ENCODE measurements around the gene GREM2.

GRCh38 chr1:240503558-240503957 is 108.4 kb downstream of the GREM2 start:
- TF ChIP-seq CTCF (IDR thresholded peaks at IDR 0.05; ENCODE audit: extremely low read depth in 1 of 2, insufficient read depth in 1 of 2, low read depth in 1 of 2, low read length in 2 of 2) (no peak), POLR2AphosphoS5 (IDR thresholded peaks at IDR 0.05; ENCODE audit: insufficient read depth, low read depth, low read length) (no peak), POLR2A (IDR thresholded peaks at IDR 0.05; ENCODE audit: low read depth, low read length) (no peak), MAX (IDR thresholded peaks at IDR 0.05; ENCODE audit: insufficient read depth, insufficient read length) (no peak), FOS (IDR thresholded peaks at IDR 0.05; ENCODE audit: borderline replicate concordance, insufficient read depth, low read length) (no peak), EZH2 (IDR thresholded peaks at IDR 0.05; ENCODE audit: borderline replicate concordance, low read depth, low read length, severe bottlenecking) (no peak), MYC (IDR thresholded peaks at IDR 0.05; ENCODE audit: low read depth, low read length) (no peak), JUN (IDR thresholded peaks at IDR 0.05; ENCODE audit: borderline replicate concordance, insufficient read depth, insufficient read length, low read depth) (no peak), GATA2 (IDR thresholded peaks at IDR 0.05; ENCODE audit: insufficient read depth, insufficient read length, low read depth, low read length) (no peak)
